ENCODE measurements around the gene FXYD5. TPM values are rescaled to one million over a fixed set of nuclear protein-coding genes. Genes with fewer than 3 reads are reported as not detected.

The FXYD5 gene
- total and polyA plus RNA-seq, 9 of the 15 experiments (the other 6 are each of a cell fraction or from before 2014, with no cell fraction given): 104 to 537 (median 174) TPM

- TF ChIP-seq PHF8 (IDR thresholded peaks at IDR 0.05; ENCODE audit: borderline replicate concordance, low read length) (peak; percentile 9; the same call in 1 of the 2 replicates), POLR2G (IDR thresholded peaks at IDR 0.05; ENCODE audit: low read depth, low read length) (0 out of 2 replicates have a peak, but pooled peaks have one; percentile 48), CHD2 (IDR thresholded peaks at IDR 0.05; ENCODE audit: low read depth, low read length) (no peak), POLR3G (IDR thresholded peaks at IDR 0.05; ENCODE audit: extremely low read depth, insufficient read length, insufficient replicate concordance) (no peak), CTCFL (IDR thresholded peaks at IDR 0.05; ENCODE audit: borderline replicate concordance, insufficient read depth, low read depth, low read length, poor library complexity, severe bottlenecking) (peak; percentile 95), CLOCK (CRISPR knock-in tag; IDR thresholded peaks at IDR 0.05; ENCODE audit: borderline replicate concordance) (no peak), SMC3 (conservative IDR thresholded peaks at IDR 0.05; ENCODE audit: insufficient read depth, low read depth, low read length) (0 out of 2 replicates have a peak, but pooled peaks have one; percentile 7), RBFOX2 (IDR thresholded peaks at IDR 0.05; ENCODE audit: low read depth, low read length) (0 out of 2 replicates have a peak, but pooled peaks have one; percentile 3)
These were observed 11.8 kb upstream of the FXYD5 start (continued) for GRCh38 chr19:35142606-35143230.
